Measurements from ENCODE around the gene CRELD1.
"Not testable (repeated sequence)": the region's sequence is repeated elsewhere in the genome, so short reads cannot be mapped to it uniquely, and the experiment has no call there.

CRELD1 gene

GRCh38 chr3:9933561-9934234, at the start of gene CRELD1:
Gene CRELD1 (plus strand): TSS chr3:9933834. CDS start chr3:9934439, 605 bp downstream.
- H3K4me1 Mint-ChIP-seq: peaks cover 35% of the 10 kb centered on the region
- no peaks in the 10 kb centered on the region for H3K27me3 Mint-ChIP-seq
- peak within 1 kb of the TSS; percentile 89 for H3K4me3 Mint-ChIP-seq
- DNase-seq (peak; percentile 97), ATAC-seq (peak; percentile 84)
- H3K9me3 Mint-ChIP-seq: no peaks in the 10 kb centered on the region
- H3K36me3 Mint-ChIP-seq (ENCODE audit: low read depth): peaks cover 7% of the 10 kb centered on the region
- peak within 1 kb of the TSS; percentile 91 for H3K27ac Mint-ChIP-seq

GRCh38 chr3:9884555-9885165, 49.0 kb upstream of the CRELD1 start:
- no peaks in the 10 kb centered on the region for H3K9me3 Mint-ChIP-seq
- H3K4me1 Mint-ChIP-seq: peaks cover 3% of the 10 kb centered on the region
- ATAC-seq: no peak
- no peak overlapping the region for H3K4me3 Mint-ChIP-seq
- H3K36me3 Mint-ChIP-seq (ENCODE audit: low read depth): no peaks in the 10 kb centered on the region
- H3K27me3 Mint-ChIP-seq: no peaks in the 10 kb centered on the region
- no peak for DNase-seq
- no peak overlapping the region for H3K27ac Mint-ChIP-seq

- H3K27me3 Mint-ChIP-seq: no peaks in the 10 kb centered on the region
These were observed 47.3 kb upstream of the CRELD1 start for GRCh38 chr3:9886328-9886727.

GRCh38 chr3:9887480-9887879, 46.2 kb upstream of the CRELD1 start:
- Mint-ChIP-seq H3K36me3 (ENCODE audit: low read depth) (peaks cover 11% of the 10 kb centered on the region), H3K4me3 (no peak overlapping the region), H3K27ac (no peak overlapping the region), H3K27me3 (no peaks in the 10 kb centered on the region), H3K4me1 (peaks cover 19% of the 10 kb centered on the region), H3K9me3 (no peaks in the 10 kb centered on the region)
- DNase-seq (no peak), ATAC-seq (no peak)

More at GRCh38 chr3:9886328-9886727, 47.3 kb upstream of the CRELD1 start:
- DNase-seq (no peak), ATAC-seq (no peak)
- H3K36me3 Mint-ChIP-seq (ENCODE audit: low read depth): peaks cover 4% of the 10 kb centered on the region
- no peak overlapping the region for H3K27ac Mint-ChIP-seq
- H3K4me1 Mint-ChIP-seq: peaks cover 11% of the 10 kb centered on the region
- H3K4me3 Mint-ChIP-seq: no peak overlapping the region
- no peaks in the 10 kb centered on the region for H3K9me3 Mint-ChIP-seq

GRCh38 chr3:9888540-9888939, 45.1 kb upstream of the CRELD1 start:
- H3K27ac Mint-ChIP-seq: no peak overlapping the region
- ATAC-seq (no peak), DNase-seq (no peak)
- peaks cover 28% of the 10 kb centered on the region for H3K4me1 Mint-ChIP-seq
- no peak overlapping the region for H3K4me3 Mint-ChIP-seq
- H3K36me3 Mint-ChIP-seq (ENCODE audit: low read depth): peaks cover 22% of the 10 kb centered on the region
- H3K9me3 Mint-ChIP-seq: no peaks in the 10 kb centered on the region
- no peaks in the 10 kb centered on the region for H3K27me3 Mint-ChIP-seq

GRCh38 chr3:9889405-9889804, 44.2 kb upstream of the CRELD1 start:
- no peak for ATAC-seq
- Mint-ChIP-seq H3K4me1 (peaks cover 37% of the 10 kb centered on the region), H3K27ac (peak overlapping the region; percentile 98), H3K9me3 (no peaks in the 10 kb centered on the region), H3K36me3 (ENCODE audit: low read depth) (peaks cover 30% of the 10 kb centered on the region), H3K4me3 (peak overlapping the region; percentile 96), H3K27me3 (no peaks in the 10 kb centered on the region)
- DNase-seq: no peak

- Mint-ChIP-seq H3K27me3 (no peaks in the 10 kb centered on the region), H3K36me3 (ENCODE audit: low read depth) (peaks cover 36% of the 10 kb centered on the region), H3K4me1 (peaks cover 46% of the 10 kb centered on the region), H3K9me3 (peaks cover 4% of the 10 kb centered on the region), H3K27ac (peak within 1 kb of the TSS; percentile 98), H3K4me3 (peak within 1 kb of the TSS; percentile 96)
- DNase-seq (peak; percentile 94), ATAC-seq (peak; percentile 84)
These were observed 43.2 kb upstream of the CRELD1 start, which contains the start of gene JAGN1 for GRCh38 chr3:9890249-9891071. Gene JAGN1 (plus strand): TSS chr3:9890610. CDS start chr3:9890723, 113 bp downstream.

- H3K27me3 Mint-ChIP-seq: no peaks in the 10 kb centered on the region
- H3K9me3 Mint-ChIP-seq: peaks cover 4% of the 10 kb centered on the region
- H3K4me3 Mint-ChIP-seq: peak overlapping the region; percentile 96
- DNase-seq: no peak
- ATAC-seq: no peak
- H3K27ac Mint-ChIP-seq: peak overlapping the region; percentile 98
- H3K36me3 Mint-ChIP-seq (ENCODE audit: low read depth): peaks cover 38% of the 10 kb centered on the region
- H3K4me1 Mint-ChIP-seq: peaks cover 52% of the 10 kb centered on the region
These were observed 42.5 kb upstream of the CRELD1 start for GRCh38 chr3:9891072-9891622.

GRCh38 chr3:9893739-9894138, 39.9 kb upstream of the CRELD1 start:
- Mint-ChIP-seq H3K27ac (peak overlapping the region; percentile 36), H3K4me3 (no peak overlapping the region), H3K27me3 (no peaks in the 10 kb centered on the region), H3K9me3 (peaks cover 4% of the 10 kb centered on the region), H3K4me1 (peaks cover 71% of the 10 kb centered on the region), H3K36me3 (ENCODE audit: low read depth) (peaks cover 38% of the 10 kb centered on the region)
- ATAC-seq: no peak
- no peak for DNase-seq

GRCh38 chr3:9895715-9896114, 37.9 kb upstream of the CRELD1 start:
- H3K27ac Mint-ChIP-seq, H3K9me3 Mint-ChIP-seq, DNase-seq, ATAC-seq, H3K4me3 Mint-ChIP-seq, H3K27me3 Mint-ChIP-seq: not testable (repeated sequence)
- Mint-ChIP-seq H3K4me1 (peaks cover 65% of the 10 kb centered on the region), H3K36me3 (ENCODE audit: low read depth) (peaks cover 38% of the 10 kb centered on the region)

GRCh38 chr3:9896755-9897407, 36.8 kb upstream of the CRELD1 start:
- not testable (repeated sequence) for DNase-seq, ATAC-seq, H3K9me3 Mint-ChIP-seq, H3K27me3 Mint-ChIP-seq, H3K27ac Mint-ChIP-seq, H3K4me3 Mint-ChIP-seq
- Mint-ChIP-seq H3K4me1 (peaks cover 68% of the 10 kb centered on the region), H3K36me3 (ENCODE audit: low read depth) (peaks cover 32% of the 10 kb centered on the region)

GRCh38 chr3:9897408-9898372, 35.9 kb upstream of the CRELD1 start:
- H3K4me3 Mint-ChIP-seq: no peak overlapping the region
- peaks cover 69% of the 10 kb centered on the region for H3K4me1 Mint-ChIP-seq
- no peak for ATAC-seq
- H3K36me3 Mint-ChIP-seq (ENCODE audit: low read depth): peaks cover 25% of the 10 kb centered on the region
- H3K27ac Mint-ChIP-seq: peak overlapping the region; percentile 14
- no peak for DNase-seq
- H3K9me3 Mint-ChIP-seq: peaks cover 4% of the 10 kb centered on the region
- no peaks in the 10 kb centered on the region for H3K27me3 Mint-ChIP-seq

Measured in activated naive CD8-positive, alpha-beta T cell treated with anti-CD3 and anti-CD28 coated beads, Interleukin-2, amount 50 U/mL, for 24 hours (primary cell).